ENCODE measurements around the gene SLC25A45.

Gene SLC25A45, protein sequence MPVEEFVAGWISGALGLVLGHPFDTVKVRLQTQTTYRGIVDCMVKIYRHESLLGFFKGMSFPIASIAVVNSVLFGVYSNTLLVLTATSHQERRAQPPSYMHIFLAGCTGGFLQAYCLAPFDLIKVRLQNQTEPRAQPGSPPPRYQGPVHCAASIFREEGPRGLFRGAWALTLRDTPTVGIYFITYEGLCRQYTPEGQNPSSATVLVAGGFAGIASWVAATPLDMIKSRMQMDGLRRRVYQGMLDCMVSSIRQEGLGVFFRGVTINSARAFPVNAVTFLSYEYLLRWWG

DNA sequence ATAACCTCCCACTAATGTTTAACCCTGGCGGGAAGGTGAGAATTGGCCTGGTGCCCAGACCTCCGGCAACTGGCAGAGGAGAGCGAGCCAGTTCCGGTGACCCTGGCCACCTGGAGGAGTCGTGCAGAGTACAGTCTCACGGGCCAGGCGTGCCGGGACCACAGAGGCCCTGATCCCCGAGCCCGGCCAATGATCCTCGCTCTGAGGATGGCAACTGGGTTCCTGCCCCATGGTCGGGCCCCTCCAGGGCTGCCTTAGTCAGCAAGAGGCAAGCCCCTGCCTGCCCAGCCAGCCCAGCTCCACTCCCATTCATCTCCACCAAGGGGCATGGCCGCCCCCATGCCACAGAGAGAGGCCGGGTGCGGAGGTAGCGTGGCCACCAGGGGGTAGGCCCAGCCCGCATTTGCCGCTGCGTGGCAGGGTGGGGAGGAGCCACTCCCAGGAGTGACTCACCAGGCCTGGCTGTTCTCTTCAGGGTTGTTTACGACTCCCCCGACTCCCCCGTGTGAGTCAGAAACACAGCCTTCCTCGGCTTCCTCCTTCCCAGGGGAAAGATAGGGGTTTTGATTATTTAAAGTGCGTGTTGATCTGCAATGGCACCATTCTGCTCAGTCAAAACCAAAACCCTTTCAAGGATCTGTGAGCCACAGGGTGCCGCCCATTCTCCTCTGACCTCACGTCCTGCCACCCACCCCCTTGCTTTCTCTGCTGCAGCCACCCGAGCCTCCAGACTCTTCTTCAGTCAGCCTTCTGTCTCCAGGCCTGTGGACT lies at the start of gene SLC25A45:
TSS of gene SLC25A45 (minus strand) at position 614 of the 771 bp plus-strand sequence. CDS start 695 bp downstream, outside the sequence.
- peak; percentile 97 for DNase-seq

DNA sequence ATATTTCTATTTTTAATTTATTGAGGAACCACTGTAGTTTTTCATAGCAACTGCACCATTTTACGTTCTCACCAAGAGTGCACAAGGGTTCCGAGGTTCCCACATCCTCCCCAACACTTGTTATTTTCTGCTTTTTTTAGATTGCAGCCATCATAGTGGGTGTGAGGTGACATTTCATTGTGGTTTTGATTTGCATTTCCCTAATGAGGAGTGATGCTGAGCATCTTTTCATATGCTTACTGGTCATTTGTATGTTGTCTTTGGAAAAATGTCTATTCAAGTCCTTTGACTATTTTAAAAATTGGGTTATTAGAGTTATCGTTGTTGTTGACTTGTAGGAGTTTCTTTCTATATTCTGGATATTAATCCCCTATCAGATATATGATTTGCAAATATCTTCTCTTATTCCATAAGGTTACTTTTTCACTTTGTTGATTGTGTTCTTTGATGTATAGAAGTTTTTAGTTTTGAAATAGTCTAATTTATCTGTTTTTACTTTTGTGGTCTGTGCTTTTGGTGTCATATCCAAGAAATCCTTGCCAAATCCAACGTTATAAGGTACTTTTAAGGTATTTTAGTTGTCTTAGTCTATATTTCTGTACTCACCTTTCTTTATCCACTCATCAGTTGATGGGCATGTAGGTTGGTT lies 49.1 kb upstream of the SLC25A45 start:
- DNase-seq = no peak

DNA sequence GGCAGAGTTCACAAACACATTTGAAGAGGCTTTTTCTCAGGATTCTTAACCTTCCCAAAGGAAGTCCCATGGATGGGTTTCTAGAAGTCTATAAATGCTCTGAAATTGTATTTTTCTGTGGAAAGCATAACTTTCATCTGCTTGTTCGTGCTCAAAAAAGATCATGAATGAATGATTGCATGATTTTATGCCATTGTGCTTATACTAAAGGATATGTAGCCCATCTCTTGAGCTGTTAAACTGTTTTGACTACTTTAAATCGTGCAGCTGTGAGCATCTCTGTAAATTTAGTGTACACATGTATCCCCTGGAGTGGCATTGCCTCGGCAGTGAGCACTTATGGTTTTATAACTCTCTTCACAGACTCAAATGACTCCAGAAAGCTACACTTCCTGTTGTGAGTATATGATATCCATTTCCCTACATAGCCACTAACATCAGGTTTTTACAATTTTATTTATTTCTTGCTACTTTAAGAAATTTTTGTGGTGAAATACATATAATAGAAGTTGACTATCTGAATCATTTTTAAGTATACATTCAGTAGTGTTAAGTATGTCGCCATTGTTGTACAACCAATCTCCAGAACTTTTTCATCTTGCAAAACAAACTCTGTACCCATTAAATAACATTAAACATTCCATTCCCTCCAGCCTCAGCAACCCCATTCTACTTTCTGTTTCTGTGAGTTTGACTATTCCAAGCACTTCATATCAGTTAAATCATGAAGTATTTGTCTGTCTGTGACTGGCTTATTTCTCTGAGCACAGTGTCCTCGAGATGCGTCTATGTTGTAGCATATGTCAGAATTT lies 48.2 kb upstream of the SLC25A45 start:
- no peak for DNase-seq

GRCh38 chr11:65429724-65430405 lies 47.4 kb upstream of the SLC25A45 start:
- peak; percentile 52 for DNase-seq

DNA sequence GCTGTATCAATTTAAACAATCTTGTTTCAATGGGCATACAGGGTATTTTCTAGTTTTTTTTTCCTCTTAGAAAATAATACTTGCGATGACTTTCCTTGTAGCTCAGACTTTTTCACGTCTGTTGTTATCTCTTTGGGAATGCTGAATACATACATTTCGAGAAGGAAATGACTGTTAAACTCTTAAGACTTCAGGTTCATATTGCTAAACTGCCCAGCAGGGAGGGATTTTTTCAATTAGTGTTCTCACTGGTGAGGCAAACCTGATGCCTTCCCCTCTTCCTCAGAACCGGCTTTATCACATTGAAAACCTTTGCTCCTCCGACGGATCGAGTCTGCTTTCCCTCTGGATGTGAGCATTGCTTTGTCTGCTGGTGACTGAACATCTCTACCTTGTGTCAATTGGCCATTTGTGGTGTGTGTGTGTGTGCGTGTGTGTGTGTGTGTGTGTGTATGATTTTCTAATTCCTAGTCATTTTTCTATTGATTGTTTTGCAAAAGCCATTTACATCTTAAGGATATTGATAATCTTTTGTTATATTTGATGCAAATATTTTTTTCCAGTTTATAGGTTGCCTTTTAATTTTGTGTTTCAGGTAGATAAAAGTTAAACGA lies 46.7 kb upstream of the SLC25A45 start:
- no peak for DNase-seq

DNA sequence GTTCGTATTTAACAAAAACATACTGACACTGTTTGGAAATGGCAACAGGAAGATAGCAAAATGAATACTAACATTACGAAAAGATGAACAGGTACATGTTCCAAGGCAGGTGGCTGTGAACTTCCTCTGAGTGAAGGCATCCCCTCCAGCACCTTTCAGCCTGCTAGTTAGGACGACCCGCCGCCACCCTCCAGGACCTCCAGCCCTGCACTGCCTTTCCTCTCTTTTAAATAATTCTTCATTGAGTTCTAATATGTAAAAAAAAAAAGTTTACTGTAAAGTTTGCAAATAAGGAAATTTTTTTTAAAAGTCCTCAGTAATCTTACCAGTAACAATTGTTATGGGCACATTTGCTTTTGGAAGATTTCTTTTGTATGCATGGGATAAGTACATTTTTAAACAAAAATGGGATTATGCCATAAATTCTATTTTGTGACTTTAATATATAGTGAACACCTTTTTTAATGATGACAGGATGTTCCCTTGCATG lies 46.2 kb upstream of the SLC25A45 start:
- no peak for DNase-seq

GRCh38 chr11:65427691-65428577 lies 45.5 kb upstream of the SLC25A45 start:
- DNase-seq = no peak

DNA sequence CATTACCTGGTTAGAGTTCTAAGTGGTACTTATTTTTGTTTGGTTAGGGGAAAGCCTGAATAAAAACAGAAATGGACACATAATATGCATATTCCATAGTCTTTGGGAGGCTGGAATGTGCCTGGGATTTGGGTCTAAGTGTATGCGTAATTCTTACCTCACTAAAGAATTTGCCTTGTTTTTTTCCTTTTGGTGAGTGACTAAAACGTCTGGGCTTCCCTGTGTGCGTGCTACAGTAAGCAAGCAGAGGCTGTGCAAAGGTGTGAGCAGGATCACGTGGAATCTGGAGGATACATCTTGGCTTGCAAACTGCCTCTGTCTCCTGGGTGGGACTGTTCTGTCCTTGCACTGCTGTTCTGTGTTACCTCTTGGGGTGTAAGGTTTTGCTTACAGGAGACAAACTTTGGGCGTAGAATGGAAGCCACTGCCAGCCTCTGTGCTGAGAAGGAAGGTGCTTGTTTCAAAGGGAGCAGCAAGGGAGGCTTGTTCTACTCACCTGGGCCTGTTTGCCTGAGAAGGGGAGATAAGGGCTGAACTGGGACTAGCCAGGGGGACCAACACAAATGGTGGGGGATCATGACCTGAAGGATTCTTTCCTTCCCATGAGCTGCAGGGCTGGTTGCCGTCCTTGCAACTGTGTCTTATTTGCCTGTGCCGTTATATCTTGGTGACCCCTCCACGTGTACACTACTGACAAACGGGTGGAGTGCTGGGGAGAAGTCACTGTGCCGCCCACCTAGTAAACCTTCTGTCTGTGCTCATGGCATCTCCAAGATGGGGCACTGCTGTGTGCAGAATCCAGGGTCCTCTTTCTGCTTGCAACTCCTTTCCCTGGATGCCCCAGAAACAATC lies 44.6 kb upstream of the SLC25A45 start:
- DNase-seq = no peak

GRCh38 chr11:65425971-65426838 lies 43.8 kb upstream of the SLC25A45 start:
- peak; percentile 71 for DNase-seq

GRCh38 chr11:65425105-65425970 lies 42.9 kb upstream of the SLC25A45 start:
- DNase-seq = peak; percentile 65

DNA sequence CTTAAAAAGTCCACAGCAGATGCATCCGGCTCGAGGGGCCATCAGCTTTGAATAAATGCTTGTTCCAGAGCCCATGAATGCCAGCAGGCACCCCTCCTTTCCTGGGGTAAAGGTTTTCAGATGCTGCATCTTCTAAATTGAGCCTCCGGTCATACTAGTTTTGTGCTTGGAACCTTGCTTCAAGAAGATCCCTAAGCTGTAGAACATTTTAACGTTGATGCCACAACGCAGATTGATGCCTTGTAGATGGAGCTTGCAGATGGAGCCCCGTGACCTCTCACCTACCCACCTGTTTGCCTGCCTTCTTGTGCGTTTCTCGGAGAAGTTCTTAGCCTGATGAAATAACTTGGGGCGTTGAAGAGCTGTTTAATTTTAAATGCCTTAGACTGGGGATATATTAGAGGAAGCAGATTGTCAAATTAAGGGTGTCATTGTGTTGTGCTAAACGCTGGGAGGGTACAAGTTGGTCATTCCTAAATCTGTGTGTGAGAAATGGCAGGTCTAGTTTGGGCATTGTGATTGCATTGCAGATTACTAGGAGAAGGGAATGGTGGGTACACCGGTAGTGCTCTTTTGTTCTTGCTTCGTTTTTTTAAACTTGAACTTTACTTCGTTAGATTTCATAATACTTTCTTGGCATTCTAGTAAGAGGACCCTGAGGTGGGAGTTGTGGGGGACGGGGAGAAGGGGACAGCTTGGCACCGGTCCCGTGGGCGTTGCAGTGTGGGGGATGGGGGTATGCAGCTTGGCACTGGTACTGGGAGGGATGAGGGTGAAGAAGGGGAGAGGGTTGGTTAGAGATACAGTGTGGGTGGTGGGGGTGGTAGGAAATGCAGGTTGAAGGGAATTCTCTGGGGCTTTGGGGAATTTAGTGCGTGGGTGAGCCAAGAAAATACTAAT lies 42.0 kb upstream of the SLC25A45 start:
- DNase-seq = peak; percentile 55

DNA sequence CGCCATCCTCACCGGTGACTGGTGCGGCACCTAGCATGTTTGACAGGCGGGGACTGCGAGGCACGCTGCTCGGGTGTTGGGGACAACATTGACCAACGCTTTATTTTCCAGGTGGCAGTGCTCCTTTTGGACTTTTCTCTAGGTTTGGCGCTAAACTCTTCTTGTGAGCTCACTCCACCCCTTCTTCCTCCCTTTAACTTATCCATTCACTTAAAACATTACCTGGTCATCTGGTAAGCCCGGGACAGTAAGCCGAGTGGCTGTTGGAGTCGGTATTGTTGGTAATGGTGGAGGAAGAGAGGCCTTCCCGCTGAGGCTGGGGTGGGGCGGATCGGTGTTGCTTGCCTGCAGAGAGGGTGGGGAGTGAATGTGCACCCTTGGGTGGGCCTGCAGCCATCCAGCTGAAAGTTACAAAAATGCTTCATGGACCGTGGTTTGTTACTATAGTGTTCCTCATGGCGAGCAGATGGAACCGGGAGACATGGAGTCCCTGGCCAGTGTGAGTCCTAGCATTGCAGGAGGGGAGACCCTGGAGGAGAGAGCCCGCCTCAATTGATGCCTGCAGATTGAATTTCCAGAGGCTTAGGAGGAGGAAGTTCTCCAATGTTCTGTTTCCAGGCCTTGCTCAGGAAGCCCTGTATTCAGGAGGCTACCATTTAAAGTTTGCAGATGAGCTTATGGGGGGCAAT lies 41.2 kb upstream of the SLC25A45 start:
- no peak for DNase-seq

GRCh38 chr11:65422633-65423515 lies 40.4 kb upstream of the SLC25A45 start, which contains the start of gene NEAT1:
NEAT1 (plus strand) TSS chr11:65422798.
- peak; percentile 92 for DNase-seq

GRCh38 chr11:65421794-65422632 lies 39.6 kb upstream of the SLC25A45 start:
- DNase-seq = peak; percentile 85
